ENCODE measurements around the gene DBF4B.
A peak's percentile ranks its signal among the peaks of the same experiment; 100 is the strongest.
"Not testable (repeated sequence)": the region's sequence is repeated elsewhere in the genome, so short reads cannot be mapped to it uniquely, and the experiment has no call there.

The DBF4B gene

DNA sequence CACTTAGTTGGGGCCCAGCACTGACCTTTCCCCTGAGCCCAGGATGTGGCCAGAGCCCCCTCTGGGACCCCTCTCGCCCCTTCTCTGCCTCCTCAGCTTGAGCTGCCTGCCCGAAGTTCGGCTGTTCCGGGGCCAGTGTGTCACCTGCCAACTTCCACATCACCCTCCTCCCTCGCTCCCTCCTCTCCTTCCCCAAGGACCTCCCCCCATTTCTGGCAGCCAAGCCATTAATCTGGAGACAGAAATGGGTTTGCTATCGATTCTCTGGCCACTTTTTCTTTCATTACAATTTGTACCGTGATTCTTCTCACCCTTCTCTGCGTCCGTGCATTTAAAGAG, 41.5 kb downstream of the DBF4B start:
- no peaks in the 10 kb centered on the region for H3K9me3 Mint-ChIP-seq
- no peak overlapping the region for H3K27ac Mint-ChIP-seq
- no peak overlapping the region for H3K4me3 Mint-ChIP-seq
- H3K4me1 Mint-ChIP-seq, result no peaks in the 10 kb centered on the region
- no peaks in the 10 kb centered on the region for H3K27me3 Mint-ChIP-seq
- ATAC-seq, result no peak
- peaks cover 37% of the 10 kb centered on the region for H3K36me3 Mint-ChIP-seq

DNA sequence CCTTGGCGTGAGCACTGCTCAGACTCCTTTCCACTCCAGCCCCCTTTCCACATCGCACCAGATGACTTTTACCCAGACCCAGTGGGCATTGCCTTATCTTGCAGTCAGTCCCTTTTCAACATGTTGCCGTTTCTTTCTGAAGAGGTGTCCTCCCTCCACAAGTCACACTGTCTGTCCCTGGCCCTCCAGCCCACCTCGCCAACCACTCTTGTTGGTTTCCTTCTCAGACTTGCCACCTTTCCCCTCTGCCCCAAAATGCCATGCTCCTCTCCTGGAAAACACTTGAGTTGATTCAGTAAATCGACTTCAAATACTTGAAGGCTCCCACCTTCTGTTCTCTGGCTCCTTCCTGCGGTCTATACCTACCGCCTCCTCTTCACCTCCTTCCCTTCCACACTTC, 42.9 kb downstream of the DBF4B start:
- H3K9me3 Mint-ChIP-seq, result no peaks in the 10 kb centered on the region
- H3K4me1 Mint-ChIP-seq, result no peaks in the 10 kb centered on the region
- H3K27me3 Mint-ChIP-seq, result no peaks in the 10 kb centered on the region
- H3K4me3 Mint-ChIP-seq, result no peak overlapping the region
- no peak for ATAC-seq
- H3K27ac Mint-ChIP-seq, result no peak overlapping the region
- peaks cover 35% of the 10 kb centered on the region for H3K36me3 Mint-ChIP-seq

GRCh38 chr17:44751806-44752205, 43.3 kb downstream of the DBF4B start:
- Mint-ChIP-seq H3K36me3 (peaks cover 33% of the 10 kb centered on the region), H3K4me3 (no peak overlapping the region), H3K27me3 (peaks cover under 1% of the 10 kb centered on the region), H3K27ac (no peak overlapping the region), H3K4me1 (no peaks in the 10 kb centered on the region), H3K9me3 (no peaks in the 10 kb centered on the region)
- ATAC-seq, result no peak

- Mint-ChIP-seq H3K4me3 (no peak overlapping the region), H3K4me1 (no peaks in the 10 kb centered on the region), H3K27ac (no peak overlapping the region), H3K9me3 (no peaks in the 10 kb centered on the region), H3K36me3 (peaks cover 22% of the 10 kb centered on the region), H3K27me3 (peaks cover 15% of the 10 kb centered on the region)
- ATAC-seq, result no peak
Observed at GRCh38 chr17:44752953-44753861, 44.7 kb downstream of the DBF4B start.

DNA sequence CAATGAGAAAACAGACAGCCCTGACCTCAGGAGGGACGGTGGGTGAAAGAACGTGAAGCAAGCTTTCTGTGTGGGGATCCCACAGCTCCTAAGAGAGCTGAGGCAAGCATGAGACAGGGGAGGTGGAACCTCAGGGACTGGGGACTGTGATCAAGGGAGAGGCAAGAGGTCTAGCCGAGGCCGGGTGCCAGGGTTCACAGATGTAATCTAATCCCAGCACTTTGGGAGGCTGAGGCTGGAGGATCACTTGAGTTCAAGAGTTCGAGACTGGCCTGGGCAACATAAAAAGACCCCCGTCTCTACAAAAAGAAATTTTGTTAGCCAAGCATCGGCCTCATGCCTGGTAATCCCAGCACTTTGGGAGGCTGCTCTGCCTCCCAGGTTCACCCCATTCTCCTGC, 45.8 kb downstream of the DBF4B start:
- Mint-ChIP-seq H3K27ac (no peak overlapping the region), H3K36me3 (peaks cover 18% of the 10 kb centered on the region), H3K9me3 (no peaks in the 10 kb centered on the region), H3K4me3 (no peak overlapping the region), H3K27me3 (peaks cover 17% of the 10 kb centered on the region), H3K4me1 (no peaks in the 10 kb centered on the region)
- ATAC-seq, result no peak

- Mint-ChIP-seq H3K27me3 (peaks cover 25% of the 10 kb centered on the region), H3K36me3 (peaks cover 18% of the 10 kb centered on the region)
- not testable (repeated sequence) for H3K4me1 Mint-ChIP-seq, ATAC-seq, H3K4me3 Mint-ChIP-seq, H3K27ac Mint-ChIP-seq, H3K9me3 Mint-ChIP-seq
Observed at GRCh38 chr17:44755180-44755579, 46.7 kb downstream of the DBF4B start.

DNA sequence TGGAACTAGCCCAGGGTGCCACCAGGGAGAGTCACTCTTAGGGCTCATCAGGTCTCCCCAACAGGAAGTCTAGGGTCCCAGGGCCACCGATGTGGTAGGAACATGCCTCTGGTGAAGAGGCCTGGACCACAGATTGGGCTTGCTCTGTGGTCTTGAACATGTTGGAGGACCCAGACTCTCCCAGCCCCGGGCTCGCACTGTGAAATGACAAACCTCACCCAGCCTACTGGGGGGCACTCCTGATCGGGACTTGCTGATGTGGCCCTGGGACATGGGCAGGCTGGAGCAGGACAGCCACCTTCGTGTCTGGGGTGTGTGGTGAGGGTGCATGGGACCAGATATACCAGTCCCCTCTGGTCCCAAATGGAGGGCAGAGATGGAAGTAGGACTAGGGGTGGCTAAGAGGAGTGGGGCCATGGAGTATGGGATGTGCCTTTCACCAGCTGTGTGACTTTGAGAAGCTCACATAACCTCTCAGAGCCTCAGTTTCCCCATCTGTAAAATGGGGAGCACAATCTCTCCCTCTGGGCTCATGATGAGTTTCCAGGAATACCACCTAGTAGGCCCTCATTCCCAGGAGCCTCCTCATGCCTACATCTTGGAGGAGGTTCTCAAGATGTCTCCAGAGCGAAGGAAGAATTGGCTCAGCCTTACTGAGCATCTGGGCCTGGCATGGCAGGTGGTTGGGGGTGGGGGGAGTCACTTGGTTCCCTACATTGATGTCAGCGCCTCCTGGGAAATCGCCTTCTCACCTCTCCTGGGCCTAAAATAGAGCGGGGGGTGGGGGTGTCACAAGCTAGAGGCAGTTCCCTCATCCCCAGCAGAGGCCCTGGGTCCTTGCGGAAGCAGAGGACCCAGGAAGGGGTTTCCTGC, 48.8 kb downstream of the DBF4B start:
- Mint-ChIP-seq H3K27ac (no peak overlapping the region), H3K9me3 (no peaks in the 10 kb centered on the region), H3K27me3 (peaks cover 46% of the 10 kb centered on the region), H3K4me3 (no peak overlapping the region), H3K4me1 (no peaks in the 10 kb centered on the region), H3K36me3 (no peaks in the 10 kb centered on the region)
- ATAC-seq, result no peak

GRCh38 chr17:44757918-44758413, 49.5 kb downstream of the DBF4B start:
- peak overlapping the region; percentile 51 for H3K4me3 Mint-ChIP-seq

DNA sequence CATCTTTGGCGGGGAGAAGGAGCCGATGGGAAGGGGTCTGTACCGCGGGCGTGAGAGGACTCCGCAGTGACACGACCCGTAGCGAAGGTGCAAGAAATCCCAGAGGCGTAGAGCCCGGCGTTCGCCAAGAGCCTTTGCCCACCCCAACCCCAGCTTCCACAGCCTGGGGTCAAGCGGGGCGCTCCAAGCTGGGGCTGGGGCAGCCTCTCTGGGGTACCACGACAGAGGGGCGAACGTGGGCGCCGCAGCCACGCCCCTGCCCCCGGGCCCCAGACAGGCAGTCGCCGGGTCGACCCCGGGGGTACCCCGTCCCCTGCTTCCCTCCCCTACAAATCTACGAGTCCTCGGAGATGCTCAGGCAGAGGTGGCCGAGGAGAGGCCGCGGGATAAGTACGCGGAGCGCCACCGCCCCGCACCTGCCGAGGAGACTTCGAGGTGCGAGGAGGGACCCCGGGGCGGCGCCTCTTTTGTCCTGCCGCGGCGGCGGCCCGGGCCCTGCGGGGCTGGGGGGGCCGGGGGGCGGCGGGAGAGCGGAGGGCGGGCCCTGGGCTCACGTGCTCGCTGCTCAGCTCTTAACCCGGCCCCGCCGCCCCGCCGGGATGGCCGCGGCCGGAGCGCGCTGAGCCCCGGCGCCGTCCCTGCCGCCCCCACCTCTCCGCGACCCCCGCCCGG, 50.1 kb downstream of the DBF4B start, which contains the start of gene ADAM11:
TSS of gene ADAM11 (plus strand) at position 575 of the 672 bp plus-strand sequence. CDS start 212 bp downstream, outside the sequence.
- H3K4me3 Mint-ChIP-seq, result peak within 1 kb of the TSS; percentile 51
- H3K9me3 Mint-ChIP-seq, result no peaks in the 10 kb centered on the region
- peak; percentile 59 for ATAC-seq
- H3K4me1 Mint-ChIP-seq, result no peaks in the 10 kb centered on the region
- H3K27me3 Mint-ChIP-seq, result peaks cover 48% of the 10 kb centered on the region
- H3K27ac Mint-ChIP-seq, result no peak within 1 kb of the TSS
- H3K36me3 Mint-ChIP-seq, result no peaks in the 10 kb centered on the region

More at GRCh38 chr17:44757918-44758413, 49.5 kb downstream of the DBF4B start:
- Mint-ChIP-seq H3K27ac (no peak overlapping the region), H3K27me3 (peaks cover 48% of the 10 kb centered on the region), H3K4me1 (no peaks in the 10 kb centered on the region), H3K36me3 (no peaks in the 10 kb centered on the region), H3K9me3 (no peaks in the 10 kb centered on the region)
- ATAC-seq, result no peak

DNA sequence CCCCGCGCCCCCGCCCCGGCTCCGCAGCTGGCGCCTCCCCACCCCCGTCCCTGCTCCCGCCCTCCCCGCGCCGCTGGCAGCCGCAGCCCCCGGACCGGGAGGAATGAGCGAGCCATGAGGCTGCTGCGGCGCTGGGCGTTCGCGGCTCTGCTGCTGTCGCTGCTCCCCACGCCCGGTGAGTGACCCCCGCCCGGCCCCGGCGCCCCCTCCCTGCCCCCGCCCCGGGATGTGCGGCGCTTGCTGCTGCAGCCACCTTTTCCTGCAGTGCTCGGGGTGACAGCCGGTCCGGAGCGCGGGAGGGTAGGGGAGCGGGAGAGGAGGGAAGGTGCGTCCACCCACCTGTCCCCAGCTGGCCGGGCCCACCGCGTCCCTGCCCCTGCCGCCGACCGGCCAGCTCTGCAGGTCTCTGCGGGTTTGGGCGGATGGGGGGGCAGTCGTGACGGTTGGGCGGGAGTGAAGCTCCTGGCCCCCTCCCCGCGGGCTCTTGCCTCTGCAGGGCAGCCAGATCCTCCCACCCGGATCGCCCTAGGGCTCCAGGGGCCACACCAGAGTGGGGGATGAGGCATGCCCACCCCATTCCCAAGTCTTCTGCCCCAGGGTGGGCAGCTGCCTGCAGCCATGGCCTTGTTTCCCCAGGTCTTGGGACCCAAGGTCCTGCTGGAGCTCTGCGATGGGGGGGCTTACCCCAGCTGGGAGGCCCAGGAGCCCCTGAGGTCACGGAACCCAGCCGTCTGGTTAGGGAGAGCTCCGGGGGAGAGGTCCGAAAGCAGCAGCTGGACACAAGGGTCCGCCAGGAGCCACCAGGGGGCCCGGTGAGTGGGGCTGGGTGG, 50.8 kb downstream of the DBF4B start:
- no peaks in the 10 kb centered on the region for H3K4me1 Mint-ChIP-seq
- H3K36me3 Mint-ChIP-seq, result no peaks in the 10 kb centered on the region
- H3K4me3 Mint-ChIP-seq, result peak overlapping the region; percentile 39
- H3K27me3 Mint-ChIP-seq, result peaks cover 56% of the 10 kb centered on the region
- ATAC-seq, result peak; percentile 44
- no peaks in the 10 kb centered on the region for H3K9me3 Mint-ChIP-seq
- no peak overlapping the region for H3K27ac Mint-ChIP-seq

DNA sequence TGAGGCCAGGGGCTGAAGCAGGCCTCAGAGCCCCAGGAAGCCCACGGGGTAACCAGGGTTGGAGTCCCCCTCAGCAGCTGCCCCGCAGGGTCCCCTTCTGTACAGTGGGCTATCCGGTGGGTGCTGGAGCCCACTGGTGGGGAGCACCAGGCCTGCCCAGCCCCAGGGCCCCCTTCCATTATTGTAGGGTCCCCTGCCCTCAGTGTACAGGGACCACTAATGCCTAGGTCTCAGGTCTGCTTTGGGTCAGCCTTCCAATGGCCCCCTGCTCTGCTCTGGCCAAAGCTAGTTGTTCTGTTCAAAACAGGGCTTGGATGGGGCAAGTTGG, 51.4 kb downstream of the DBF4B start:
- no peaks in the 10 kb centered on the region for H3K4me1 Mint-ChIP-seq
- H3K27me3 Mint-ChIP-seq, result peaks cover 57% of the 10 kb centered on the region
- no peak overlapping the region for H3K4me3 Mint-ChIP-seq
- ATAC-seq, result no peak
- no peaks in the 10 kb centered on the region for H3K36me3 Mint-ChIP-seq
- no peak overlapping the region for H3K27ac Mint-ChIP-seq
- no peaks in the 10 kb centered on the region for H3K9me3 Mint-ChIP-seq

GRCh38 chr17:44760474-44761308, 52.2 kb downstream of the DBF4B start:
- Mint-ChIP-seq H3K27me3 (peaks cover 57% of the 10 kb centered on the region), H3K9me3 (no peaks in the 10 kb centered on the region), H3K27ac (no peak overlapping the region), H3K36me3 (no peaks in the 10 kb centered on the region), H3K4me1 (no peaks in the 10 kb centered on the region), H3K4me3 (no peak overlapping the region)
- ATAC-seq, result no peak

DNA sequence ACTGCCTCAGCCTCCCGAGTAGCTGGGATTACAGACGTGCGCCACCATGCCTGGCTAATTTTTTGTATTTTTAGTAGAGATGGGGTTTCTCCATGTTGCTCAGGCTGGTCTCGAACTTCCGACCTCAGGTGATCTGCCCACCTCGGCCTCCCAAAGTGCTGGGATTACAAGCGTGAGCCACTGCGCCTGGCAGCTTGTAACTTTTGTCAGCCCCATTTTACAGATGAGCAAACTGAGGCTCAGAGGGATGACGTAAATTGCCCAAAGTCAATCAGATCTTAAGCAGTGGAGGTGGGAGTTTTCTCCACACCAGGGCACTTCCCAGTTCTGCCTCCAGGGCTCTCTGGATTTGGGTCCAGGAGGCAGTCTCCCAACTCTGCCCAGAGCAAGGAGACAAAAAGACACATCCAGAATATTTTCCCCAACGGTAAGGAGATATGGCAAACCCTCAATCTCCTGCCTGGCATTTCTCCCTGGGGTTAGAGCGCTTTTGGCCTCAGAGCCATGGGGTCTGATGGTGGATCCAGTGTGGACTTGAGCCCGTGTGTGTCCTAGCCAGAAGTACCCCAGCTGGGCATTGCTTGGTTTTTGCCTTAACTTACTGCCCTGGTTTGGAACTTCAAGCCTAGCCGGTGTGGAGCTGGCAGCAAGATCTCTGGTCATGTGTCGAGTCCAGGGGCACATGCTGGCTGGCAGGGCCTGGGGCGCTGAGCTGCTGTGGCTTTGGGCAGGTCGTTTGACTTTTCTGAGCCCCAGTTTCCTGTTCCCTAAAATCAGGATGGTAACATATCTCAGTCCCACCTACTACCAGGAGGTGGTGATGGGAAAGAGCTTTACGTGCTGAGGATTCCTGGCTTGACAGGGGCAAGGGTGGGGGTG, 53.7 kb downstream of the DBF4B start:
- no peaks in the 10 kb centered on the region for H3K36me3 Mint-ChIP-seq
- ATAC-seq, result no peak
- no peak overlapping the region for H3K27ac Mint-ChIP-seq
- no peaks in the 10 kb centered on the region for H3K4me1 Mint-ChIP-seq
- no peaks in the 10 kb centered on the region for H3K9me3 Mint-ChIP-seq
- H3K4me3 Mint-ChIP-seq, result no peak overlapping the region
- peaks cover 65% of the 10 kb centered on the region for H3K27me3 Mint-ChIP-seq
